Suppressor macrophage treated with lipopolysaccharide for 1 hour (primary cell): Measurements from ENCODE around the gene GJC3.
"Not testable (repeated sequence)": the region's sequence is repeated elsewhere in the genome, so short reads cannot be mapped to it uniquely, and the experiment has no call there.

Experiments used
- DNase-seq, 3 donors: peaks; one replicate each; pipeline ENCODE4 v3.0.0-alpha.2; 2020 to 2022

Gene GJC3

DNA sequence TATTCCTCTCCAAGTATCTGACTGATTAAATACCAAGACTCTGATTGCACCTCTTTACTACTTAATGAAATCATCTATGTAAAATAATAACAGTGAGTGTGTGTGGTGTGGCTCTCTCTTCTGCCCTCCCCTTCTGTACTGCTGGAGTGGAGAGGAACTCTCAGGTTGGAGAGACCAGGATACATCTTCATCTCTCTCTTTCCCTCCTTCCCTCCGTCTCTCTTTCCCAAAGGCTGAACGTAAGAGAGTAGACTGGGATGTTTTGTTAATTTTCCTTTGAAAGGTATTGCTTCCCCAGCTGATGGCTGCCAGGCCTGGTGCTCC lies 272 bp upstream of the GJC3 start:
- no peak for DNase-seq

DNA sequence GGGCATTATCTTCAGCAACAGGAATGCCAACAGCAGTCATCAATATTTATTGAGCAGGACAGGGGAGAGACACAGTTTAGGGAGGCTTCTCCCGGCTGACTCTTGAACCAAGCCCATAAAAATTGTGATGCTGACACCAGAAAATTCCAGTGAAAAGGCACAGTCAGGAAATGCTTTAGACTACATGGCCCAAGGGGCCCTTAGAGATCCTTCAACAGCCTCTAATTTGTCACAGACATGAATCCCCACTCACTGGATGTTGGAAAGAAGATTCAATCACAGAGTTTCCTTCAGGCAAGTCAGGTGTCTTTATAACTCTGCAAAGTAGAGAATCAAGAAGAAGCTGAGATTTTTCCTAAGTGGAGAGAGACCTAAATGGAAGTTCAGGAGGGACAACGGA lies 1.2 kb downstream of the GJC3 start:
- DNase-seq = no peak

DNA sequence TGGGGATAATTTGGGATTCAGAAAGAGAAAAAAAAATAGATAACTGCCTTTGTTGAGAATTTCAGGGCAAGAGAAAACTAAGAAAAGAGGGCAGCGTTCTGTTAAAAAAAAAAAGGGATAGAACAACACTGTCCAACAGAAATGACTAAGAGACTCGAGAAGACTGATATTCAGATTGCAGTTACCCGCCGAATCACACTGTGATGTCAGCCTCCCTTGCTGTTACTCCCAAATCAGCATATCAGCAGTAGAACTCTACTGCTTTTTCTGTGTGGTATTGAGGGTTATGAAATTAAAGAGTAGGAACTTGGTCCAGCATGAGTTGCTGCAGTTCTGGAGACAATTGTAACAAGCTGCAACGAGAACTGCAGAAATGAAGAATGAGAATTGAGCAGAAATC lies 1.9 kb downstream of the GJC3 start:
- peak in 1 of 3 donors; percentile 14 for DNase-seq

DNA sequence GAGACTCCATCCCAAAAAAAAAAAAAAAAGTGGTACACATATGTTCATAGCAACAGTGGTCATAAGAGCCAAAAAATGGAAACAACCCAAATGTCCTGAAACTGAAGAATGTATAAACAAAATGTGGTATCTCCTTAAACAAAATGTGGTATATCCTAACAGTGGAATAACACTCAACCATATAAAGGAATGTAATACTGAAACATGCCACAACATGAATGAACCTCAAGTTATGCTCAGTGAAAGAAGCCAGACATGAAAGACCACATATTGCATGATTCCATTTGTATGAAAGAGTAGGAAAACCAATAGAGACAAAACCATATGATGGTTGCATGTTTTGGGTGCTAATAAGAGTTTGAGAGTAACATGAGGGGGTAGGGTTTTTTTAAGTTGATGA lies 3.1 kb downstream of the GJC3 start:
- no peak for DNase-seq

DNA sequence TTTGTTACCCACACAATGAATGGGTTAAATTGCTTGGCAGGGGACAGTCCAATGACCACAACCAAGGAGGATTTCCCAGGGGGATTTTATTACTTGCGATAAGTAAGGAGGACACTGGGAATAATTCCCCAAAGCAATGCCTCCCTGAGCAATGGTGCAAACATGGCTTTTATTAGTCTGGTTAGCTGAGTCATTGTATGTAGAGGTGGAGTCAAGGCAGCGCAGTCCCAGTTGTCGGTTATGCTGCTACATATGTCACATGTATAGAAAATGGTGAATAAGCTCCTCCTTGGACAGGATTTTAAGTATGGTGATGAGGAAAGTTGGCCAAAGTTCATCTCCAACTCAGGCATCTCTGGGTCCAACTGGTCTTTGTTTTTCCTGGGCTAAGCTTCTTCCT lies 6.2 kb downstream of the GJC3 start:
- DNase-seq = peak; percentile 26 to 44 (median 32)

DNA sequence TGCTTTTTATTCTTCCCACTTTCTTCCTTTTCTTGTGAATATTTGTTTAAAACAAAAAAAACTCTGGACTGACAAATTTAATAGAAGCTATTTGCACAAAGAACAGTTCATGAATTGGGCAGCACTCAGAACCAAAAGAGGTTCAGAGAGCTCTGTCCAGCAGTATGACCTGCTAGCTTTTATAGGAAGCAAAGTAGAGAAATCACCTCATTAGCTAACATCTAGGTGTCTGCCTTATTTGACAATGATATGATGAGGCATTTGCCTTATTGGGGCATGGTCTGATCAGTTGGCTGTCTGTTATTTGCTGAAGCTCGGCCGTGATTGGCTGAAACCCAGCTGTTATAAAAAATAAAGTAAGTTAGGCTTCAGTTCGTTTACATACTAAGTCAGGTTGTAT lies 9.3 kb downstream of the GJC3 start:
- no peak for DNase-seq

DNA sequence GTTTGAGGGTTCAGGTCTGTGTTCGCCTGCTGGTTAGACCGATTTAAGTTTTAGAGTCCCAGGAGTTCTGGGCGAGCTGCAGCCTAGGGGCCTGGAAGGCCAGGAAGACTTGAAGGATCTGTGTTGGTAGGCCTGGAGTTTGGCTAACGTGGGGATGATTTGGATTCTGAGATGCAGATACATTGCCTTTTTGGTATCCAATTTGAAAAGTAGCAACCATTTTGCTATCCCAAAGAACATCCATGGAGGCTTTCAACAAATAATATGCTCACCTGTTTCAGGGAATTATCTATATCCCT lies 9.7 kb downstream of the GJC3 start:
- DNase-seq = no peak

DNA sequence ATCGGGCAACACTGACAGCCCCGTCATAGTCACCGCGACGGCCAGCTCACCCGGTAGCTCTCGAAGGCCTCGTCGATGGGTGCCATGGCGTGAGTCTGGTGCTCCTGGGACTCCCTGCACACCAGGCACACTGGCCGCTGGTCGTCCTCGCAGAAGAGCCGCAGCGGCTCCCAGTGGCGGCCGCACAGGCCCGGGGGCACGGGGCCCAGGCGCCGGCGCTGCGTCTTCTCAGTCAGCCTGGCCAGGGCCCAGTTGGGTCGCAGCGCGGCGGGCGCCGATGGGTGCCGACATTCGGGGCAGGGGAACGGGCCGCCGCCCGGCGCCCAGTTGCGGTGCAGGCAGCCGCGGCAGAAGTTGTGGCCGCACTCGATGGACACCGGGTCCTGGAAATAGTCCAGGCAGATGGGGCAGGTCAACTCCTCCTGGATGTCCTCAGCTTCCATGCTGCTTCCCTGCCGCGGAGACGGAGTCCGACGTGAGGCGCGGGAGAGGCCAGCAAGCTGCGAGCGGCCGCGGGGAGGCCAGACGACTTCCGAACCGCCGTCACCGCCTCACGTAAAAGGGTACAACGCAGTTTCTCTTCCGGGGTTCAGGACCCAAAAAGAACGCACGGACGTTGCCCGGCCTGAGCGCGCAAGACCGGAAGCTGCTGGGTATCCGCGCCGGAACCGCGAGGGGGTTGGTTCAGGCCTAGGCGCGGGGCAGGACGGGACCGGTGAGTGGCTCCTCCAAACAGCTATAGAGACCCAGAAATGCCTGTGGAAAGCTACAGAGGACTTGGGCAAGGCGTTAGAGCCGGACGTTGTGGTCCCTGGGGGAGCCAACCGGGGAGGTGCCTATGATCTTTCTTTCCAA lies 10.2 kb downstream of the GJC3 start, which contains the start of gene TRIM4:
TRIM4 (minus strand) TSS at position 572 of the 855 bp plus-strand sequence; CDS start at position 443, 129 bp downstream.
- DNase-seq = peak; percentile 94 to 96 (median 94)

DNA sequence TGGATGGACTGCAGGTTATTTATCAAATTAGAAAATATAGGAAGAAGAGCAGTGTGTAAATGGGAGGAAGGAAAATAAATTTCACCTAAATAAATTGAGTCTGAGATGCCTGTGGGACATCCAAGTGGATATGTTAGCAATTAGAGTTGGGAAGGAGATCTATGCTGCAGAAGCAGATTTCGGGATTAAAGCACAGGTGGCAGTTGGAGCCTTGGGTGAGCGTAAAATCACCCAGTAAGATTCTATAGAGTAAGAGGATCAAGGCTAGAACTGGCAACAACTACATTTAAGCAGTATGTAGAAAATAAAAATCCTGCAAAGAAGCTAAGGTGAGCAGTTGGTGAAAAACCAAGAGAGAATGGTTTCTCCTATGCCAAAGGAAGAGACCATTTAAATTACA lies 18.4 kb downstream of the GJC3 start:
- no peak for DNase-seq

DNA sequence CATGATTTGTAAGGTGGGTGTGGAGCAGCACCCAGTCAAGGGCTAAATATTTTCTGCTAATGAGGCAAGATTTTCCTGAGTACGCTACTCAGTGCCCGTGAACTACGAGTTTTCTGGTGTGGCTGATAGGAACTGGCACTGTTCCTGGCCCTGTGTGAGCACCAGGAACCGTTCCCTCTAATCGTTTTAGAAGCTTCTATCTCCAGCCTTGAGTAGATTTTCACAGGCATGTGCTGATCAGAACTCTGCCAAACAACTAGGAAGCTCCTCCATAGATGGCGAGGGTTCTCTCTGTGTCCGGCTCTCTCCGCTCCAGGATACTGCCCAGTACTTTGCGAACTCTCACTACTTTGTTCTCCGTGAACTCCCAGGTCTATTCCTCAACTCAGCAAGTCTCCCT lies 27.8 kb downstream of the GJC3 start:
- DNase-seq = no peak

DNA sequence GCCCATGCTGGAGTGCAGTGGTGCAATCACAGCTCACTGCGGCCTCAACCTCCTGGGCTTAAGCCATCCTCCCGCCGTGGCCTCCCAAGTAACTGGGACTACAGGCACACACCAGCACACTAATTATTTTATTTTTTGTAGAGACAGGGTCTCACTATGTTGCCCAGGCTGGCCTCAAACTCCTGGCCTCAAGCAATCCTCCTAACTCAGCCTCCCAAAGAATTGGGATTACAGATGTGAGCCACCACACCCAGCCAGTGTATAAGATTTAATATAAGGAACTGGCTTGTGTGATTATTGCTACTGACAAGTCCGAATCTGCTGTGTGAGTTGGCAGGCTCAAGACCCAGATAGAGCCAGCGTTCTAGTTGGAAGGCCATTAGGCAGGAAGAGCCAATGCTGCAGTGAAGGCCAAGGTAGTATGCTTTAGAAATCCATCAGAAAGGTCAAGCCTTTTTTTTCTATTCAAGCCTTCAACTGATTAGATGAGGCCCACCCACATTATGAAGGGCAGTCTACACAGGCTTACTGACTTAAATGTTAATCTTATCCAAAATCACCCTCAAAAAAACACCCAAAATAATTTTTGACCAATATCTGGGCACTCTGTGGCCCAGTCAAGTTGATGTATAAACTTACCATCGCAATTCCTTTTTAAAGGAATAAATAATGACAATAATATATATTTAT lies 29.4 kb downstream of the GJC3 start:
- no peak for DNase-seq

DNA sequence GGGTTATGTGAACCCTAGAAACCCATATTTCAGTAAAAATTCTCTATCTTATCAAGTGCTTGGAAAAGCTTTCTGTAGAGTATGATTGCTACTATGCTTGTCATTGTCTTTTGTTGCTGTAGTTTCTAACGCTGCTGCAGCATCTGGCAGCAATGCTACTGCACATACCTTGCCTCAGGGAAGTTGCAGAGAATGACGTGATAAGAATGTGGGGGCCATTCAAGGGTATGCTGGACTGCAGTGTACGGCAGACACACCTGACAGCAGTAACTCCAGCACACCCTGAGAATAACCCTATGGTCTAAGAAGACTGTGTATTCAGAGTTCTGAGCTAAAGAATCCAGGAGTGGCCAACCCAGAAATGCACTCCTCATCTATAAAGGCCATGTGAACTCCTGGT lies 30.6 kb downstream of the GJC3 start:
- no peak for DNase-seq

DNA sequence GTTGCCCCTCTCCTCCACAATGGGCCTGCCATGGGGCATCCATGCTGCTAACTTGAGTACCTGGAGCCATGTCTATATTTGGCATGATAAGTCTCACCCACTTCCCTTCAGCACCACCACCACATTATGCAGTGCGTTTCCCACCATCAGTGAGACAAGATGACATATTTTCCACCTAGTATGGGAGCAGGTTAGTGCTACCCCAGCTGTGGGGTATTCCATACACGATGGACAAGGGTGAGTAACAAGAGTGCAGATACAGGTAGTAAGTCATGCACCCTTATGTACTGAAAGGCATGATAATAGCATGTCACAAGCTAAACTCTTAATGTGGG lies 31.4 kb downstream of the GJC3 start:
- no peak for DNase-seq

DNA sequence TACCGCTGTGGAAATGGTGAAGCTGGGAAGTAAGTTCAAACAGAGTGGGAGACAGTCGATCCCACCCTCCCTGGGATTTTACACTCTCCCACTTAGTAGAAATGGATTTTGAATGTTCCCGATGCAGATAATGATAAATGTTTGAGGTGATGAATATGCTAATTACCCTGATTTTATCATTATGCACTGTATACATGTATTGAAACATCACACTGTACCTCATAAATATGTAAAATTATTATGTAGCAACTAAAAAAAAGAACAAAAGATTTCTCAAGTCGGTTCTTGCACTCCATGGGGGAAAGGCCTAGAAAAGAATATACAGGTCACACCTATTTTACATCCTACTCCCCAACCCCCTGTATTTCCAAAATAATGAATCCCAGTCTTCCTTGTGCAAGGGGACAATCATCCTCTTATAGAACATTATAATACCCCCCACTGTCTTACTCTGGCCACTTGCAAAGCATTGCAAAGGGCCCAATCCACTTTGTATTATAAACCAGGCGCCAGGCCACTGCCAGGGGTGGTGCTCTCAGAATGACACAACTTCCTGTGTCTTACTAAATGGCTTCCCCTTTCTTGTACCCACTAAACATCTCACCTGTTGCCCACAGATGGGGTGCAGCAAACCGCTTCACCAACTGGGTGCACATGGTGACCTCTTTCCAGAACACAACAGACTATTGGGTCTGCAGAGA lies 31.9 kb downstream of the GJC3 start:
- DNase-seq = no peak

DNA sequence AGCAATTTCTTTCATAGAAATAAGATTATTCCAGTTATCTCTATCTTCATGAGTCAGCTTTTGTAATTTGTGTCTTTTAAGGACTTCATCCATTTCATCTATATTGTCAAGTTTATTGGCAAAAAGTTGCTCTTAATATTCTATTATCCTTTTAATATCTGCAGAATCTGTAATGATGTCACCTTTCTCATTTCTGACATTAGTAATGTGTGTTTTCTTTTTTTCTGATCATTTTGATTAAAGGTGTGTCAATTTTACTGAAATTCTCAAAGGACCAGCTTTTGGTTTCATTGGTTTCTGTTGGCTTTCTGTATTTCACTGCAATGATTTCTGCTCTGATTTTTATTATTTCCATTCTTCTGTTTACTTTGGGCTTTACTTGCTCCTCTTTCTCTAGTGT lies 34.7 kb downstream of the GJC3 start:
- no peak for DNase-seq

DNA sequence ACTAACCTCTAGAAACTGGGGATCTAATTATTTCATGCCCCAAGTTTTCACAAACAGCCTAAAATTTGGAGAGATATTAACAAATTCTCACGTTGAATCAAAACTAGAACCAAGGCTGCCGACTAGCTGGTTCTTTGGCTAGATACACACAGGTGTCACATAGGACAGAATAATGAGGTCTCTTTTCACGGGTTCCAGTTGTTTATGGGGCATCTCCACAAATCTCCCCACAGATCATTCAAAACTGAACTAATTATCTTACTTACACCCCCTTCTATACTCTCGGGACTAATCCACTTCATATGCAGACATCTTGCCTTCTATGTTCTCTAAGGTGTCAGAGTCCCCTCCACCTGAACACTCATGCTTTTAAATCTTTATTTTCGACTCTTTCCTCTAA lies 36.1 kb downstream of the GJC3 start:
- DNase-seq = no peak

DNA sequence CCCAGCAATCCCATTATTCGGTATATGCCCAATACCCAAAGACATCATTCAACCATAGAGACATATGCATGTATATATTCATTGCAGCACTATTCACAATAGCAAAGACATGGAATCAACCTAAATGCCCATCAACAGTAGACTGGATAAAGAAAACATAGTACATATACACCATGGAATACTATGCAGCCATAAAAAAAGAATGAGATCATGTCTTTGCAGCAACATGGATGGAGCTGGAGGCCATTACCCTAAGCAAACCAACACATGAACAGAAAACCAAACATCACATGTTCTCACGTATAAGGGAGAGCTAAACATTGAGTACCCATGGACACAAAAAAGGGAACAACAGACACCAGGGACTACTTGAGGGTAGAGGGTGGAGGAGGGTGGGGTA lies 39.1 kb downstream of the GJC3 start:
- DNase-seq = not testable (repeated sequence)

DNA sequence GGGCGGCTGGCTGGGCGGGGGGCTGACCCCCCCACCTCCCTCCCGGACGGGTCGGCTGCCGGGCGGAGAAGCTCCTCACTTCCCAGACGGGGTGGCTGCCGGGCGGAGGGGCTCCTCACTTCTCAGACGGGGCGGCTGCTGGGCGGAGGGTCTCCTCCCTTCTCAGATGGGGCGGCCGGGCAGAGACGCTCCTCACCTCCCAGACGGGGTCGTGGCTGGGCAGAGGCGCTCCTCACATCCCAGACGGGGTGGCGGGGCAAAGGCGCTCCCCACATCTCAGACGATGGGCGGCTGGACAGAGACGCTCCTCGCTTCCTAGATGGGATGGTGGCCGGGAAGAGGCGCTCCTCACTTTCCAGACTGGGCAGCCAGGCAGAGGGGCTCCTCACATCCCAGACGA lies 41.1 kb downstream of the GJC3 start:
- DNase-seq = not testable (repeated sequence)

DNA sequence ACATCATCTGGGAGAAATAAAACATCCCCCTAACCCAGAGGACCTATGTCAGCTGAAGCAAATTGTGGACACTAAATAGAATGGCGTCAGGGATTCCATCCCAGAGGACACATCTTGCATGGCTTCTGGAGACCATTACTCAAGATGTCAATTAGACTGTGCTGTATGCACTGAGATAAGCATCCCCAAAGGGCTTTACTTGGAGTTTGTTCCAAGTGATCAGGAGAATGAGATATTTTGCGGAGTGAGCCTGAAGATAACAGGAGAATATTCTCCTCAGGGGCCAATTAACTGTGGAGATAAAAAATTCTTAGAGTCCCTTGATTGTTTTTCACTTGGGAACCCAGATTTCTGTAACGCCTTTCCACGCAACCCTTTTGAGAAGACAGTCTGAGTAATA lies 48.0 kb downstream of the GJC3 start:
- DNase-seq = no peak

DNA sequence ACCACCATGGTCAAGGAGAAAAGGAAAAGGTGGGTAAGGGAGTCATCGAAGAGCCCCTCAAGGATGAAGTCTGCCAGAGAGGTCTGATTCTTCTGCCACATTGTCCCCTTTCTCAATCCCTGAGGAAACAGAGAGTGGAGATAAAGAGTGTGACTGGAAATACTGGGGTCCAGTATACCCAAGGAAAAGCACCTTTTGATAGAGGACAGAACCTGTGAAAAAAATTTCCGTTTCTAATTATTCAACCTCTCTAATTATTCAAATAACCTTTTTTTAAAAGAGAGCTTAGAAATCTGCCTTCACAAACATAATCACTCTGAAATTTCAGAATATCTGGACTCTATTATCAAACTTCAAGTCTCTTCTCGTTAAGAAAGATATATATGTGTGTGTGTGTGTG lies 52.5 kb downstream of the GJC3 start, which contains the start of gene OR2AE1:
OR2AE1 (minus strand) TSS at position 101 of the 400 bp plus-strand sequence; CDS start at position 101, 0 bp downstream.
- no peak for DNase-seq

DNA sequence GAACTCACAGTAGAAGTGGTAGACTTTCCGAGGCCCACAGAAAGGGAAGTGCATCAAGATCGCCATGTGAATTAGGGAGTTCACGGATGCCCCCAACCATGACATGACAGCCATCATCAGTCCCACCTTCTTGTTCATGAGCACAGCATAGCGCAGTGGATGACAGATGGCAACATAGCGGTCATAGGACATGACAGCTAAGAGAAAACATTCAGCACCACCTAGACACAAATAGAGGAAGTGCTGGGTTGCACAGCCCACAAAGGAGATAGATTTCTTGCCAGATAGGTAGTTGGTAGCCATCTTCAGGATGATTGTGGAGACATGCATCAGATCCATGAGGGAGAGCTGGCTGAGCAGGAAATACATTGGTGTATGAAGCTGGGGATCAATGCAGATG lies 52.9 kb downstream of the GJC3 start:
- no peak for DNase-seq
